ENCODE data around the gene IFFO2.

The IFFO2 gene

GRCh38 chr1:18920931-18921330 is 35.5 kb downstream of the IFFO2 start:
- Histone ChIP-seq H3K27ac (ENCODE audit: insufficient read depth, low read depth, low read length, poor library complexity, severe bottlenecking) (no peak overlapping the region), H3K9me3 (ENCODE audit: control insufficient read depth, low read length) (no peaks in the 10 kb centered on the region), H3K36me3 (ENCODE audit: control insufficient read depth, insufficient read depth, low read length) (no peaks in the 10 kb centered on the region), H3K4me1 (ENCODE audit: control insufficient read depth, insufficient read depth, low read length) (peaks cover 11% of the 10 kb centered on the region), H3K4me3 (ENCODE audit: insufficient read depth, low read depth, low read length) (no peak overlapping the region), H3K27me3 (ENCODE audit: control insufficient read depth, insufficient read depth, low read length, poor library complexity, severe bottlenecking) (no peaks in the 10 kb centered on the region)
- WGBS, 2 experiments = 95 to 97% methylated on average over 7 of the region's 7 CpGs

- WGBS, 2 experiments = 95% methylated on average over 12 of the region's 12 CpGs
- Histone ChIP-seq H3K4me1 (ENCODE audit: control insufficient read depth, insufficient read depth, low read length) (peaks cover 11% of the 10 kb centered on the region), H3K4me3 (ENCODE audit: insufficient read depth, low read depth, low read length) (no peak overlapping the region), H3K9me3 (ENCODE audit: control insufficient read depth, low read length) (no peaks in the 10 kb centered on the region), H3K27ac (ENCODE audit: insufficient read depth, low read depth, low read length, poor library complexity, severe bottlenecking) (no peak overlapping the region), H3K27me3 (ENCODE audit: control insufficient read depth, insufficient read depth, low read length, poor library complexity, severe bottlenecking) (no peaks in the 10 kb centered on the region), H3K36me3 (ENCODE audit: control insufficient read depth, insufficient read depth, low read length) (no peaks in the 10 kb centered on the region)
Measured at GRCh38 chr1:18919956-18920355, 36.5 kb downstream of the IFFO2 start.

GRCh38 chr1:18919197-18919905 is 37.1 kb downstream of the IFFO2 start:
- no peak overlapping the region for H3K27ac ChIP-seq (ENCODE audit: insufficient read depth, low read depth, low read length, poor library complexity, severe bottlenecking)
- peaks cover 11% of the 10 kb centered on the region for H3K4me1 ChIP-seq (ENCODE audit: control insufficient read depth, insufficient read depth, low read length)
- H3K9me3 ChIP-seq (ENCODE audit: control insufficient read depth, low read length) = no peaks in the 10 kb centered on the region
- no peaks in the 10 kb centered on the region for H3K27me3 ChIP-seq (ENCODE audit: control insufficient read depth, insufficient read depth, low read length, poor library complexity, severe bottlenecking)
- H3K36me3 ChIP-seq (ENCODE audit: control insufficient read depth, insufficient read depth, low read length) = no peaks in the 10 kb centered on the region
- no peak overlapping the region for H3K4me3 ChIP-seq (ENCODE audit: insufficient read depth, low read depth, low read length)
- WGBS, 2 experiments = 92% methylated on average over 29 to 31 of the region's 31 CpGs

- Histone ChIP-seq H3K4me3 (ENCODE audit: insufficient read depth, low read depth, low read length) (no peak overlapping the region), H3K27me3 (ENCODE audit: control insufficient read depth, insufficient read depth, low read length, poor library complexity, severe bottlenecking) (no peaks in the 10 kb centered on the region), H3K27ac (ENCODE audit: insufficient read depth, low read depth, low read length, poor library complexity, severe bottlenecking) (no peak overlapping the region), H3K4me1 (ENCODE audit: control insufficient read depth, insufficient read depth, low read length) (peaks cover 11% of the 10 kb centered on the region), H3K36me3 (ENCODE audit: control insufficient read depth, insufficient read depth, low read length) (no peaks in the 10 kb centered on the region), H3K9me3 (ENCODE audit: control insufficient read depth, low read length) (no peaks in the 10 kb centered on the region)
- WGBS, 2 experiments = 94% methylated on average over 14 of the region's 14 CpGs
Measured at GRCh38 chr1:18918417-18918816, 38.1 kb downstream of the IFFO2 start.

GRCh38 chr1:18917071-18917799 is 39.2 kb downstream of the IFFO2 start:
- Histone ChIP-seq H3K4me3 (ENCODE audit: insufficient read depth, low read depth, low read length) (no peak overlapping the region), H3K27ac (ENCODE audit: insufficient read depth, low read depth, low read length, poor library complexity, severe bottlenecking) (no peak overlapping the region), H3K9me3 (ENCODE audit: control insufficient read depth, low read length) (no peaks in the 10 kb centered on the region), H3K36me3 (ENCODE audit: control insufficient read depth, insufficient read depth, low read length) (no peaks in the 10 kb centered on the region), H3K4me1 (ENCODE audit: control insufficient read depth, insufficient read depth, low read length) (peaks cover 4% of the 10 kb centered on the region), H3K27me3 (ENCODE audit: control insufficient read depth, insufficient read depth, low read length, poor library complexity, severe bottlenecking) (no peaks in the 10 kb centered on the region)
- 87 to 88% methylated on average over 30 of the region's 30 CpGs for WGBS, 2 experiments

- no peaks in the 10 kb centered on the region for H3K36me3 ChIP-seq (ENCODE audit: control insufficient read depth, insufficient read depth, low read length)
- no peaks in the 10 kb centered on the region for H3K4me1 ChIP-seq (ENCODE audit: control insufficient read depth, insufficient read depth, low read length)
- no peak overlapping the region for H3K27ac ChIP-seq (ENCODE audit: insufficient read depth, low read depth, low read length, poor library complexity, severe bottlenecking)
- H3K4me3 ChIP-seq (ENCODE audit: insufficient read depth, low read depth, low read length) = no peak overlapping the region
- H3K27me3 ChIP-seq (ENCODE audit: control insufficient read depth, insufficient read depth, low read length, poor library complexity, severe bottlenecking) = no peaks in the 10 kb centered on the region
- WGBS, 2 experiments = 89 to 94% methylated on average over 7 of the region's 7 CpGs
- H3K9me3 ChIP-seq (ENCODE audit: control insufficient read depth, low read length) = no peaks in the 10 kb centered on the region
Measured at GRCh38 chr1:18915341-18915740, 41.1 kb downstream of the IFFO2 start.

GRCh38 chr1:18913065-18913835 is 43.2 kb downstream of the IFFO2 start:
- Histone ChIP-seq H3K36me3 (ENCODE audit: control insufficient read depth, insufficient read depth, low read length) (no peaks in the 10 kb centered on the region), H3K27me3 (ENCODE audit: control insufficient read depth, insufficient read depth, low read length, poor library complexity, severe bottlenecking) (no peaks in the 10 kb centered on the region), H3K27ac (ENCODE audit: insufficient read depth, low read depth, low read length, poor library complexity, severe bottlenecking) (no peak overlapping the region), H3K4me1 (ENCODE audit: control insufficient read depth, insufficient read depth, low read length) (no peaks in the 10 kb centered on the region), H3K4me3 (ENCODE audit: insufficient read depth, low read depth, low read length) (no peak overlapping the region), H3K9me3 (ENCODE audit: control insufficient read depth, low read length) (no peaks in the 10 kb centered on the region)
- 43 to 46% methylated on average over 22 of the region's 22 CpGs for WGBS, 2 experiments

- WGBS, 2 experiments = 92 to 93% methylated on average over 3 of the region's 3 CpGs
- H3K4me1 ChIP-seq (ENCODE audit: control insufficient read depth, insufficient read depth, low read length) = peaks cover 7% of the 10 kb centered on the region
- H3K9me3 ChIP-seq (ENCODE audit: control insufficient read depth, low read length) = no peaks in the 10 kb centered on the region
- no peaks in the 10 kb centered on the region for H3K27me3 ChIP-seq (ENCODE audit: control insufficient read depth, insufficient read depth, low read length, poor library complexity, severe bottlenecking)
- H3K36me3 ChIP-seq (ENCODE audit: control insufficient read depth, insufficient read depth, low read length) = no peaks in the 10 kb centered on the region
- no peak overlapping the region for H3K4me3 ChIP-seq (ENCODE audit: insufficient read depth, low read depth, low read length)
- H3K27ac ChIP-seq (ENCODE audit: insufficient read depth, low read depth, low read length, poor library complexity, severe bottlenecking) = no peak overlapping the region
Measured at GRCh38 chr1:18912550-18912949, 43.9 kb downstream of the IFFO2 start.

GRCh38 chr1:18908911-18909771 is 47.3 kb downstream of the IFFO2 start:
- 93% methylated on average over 17 of the region's 17 CpGs for WGBS, 2 experiments
- no peaks in the 10 kb centered on the region for H3K9me3 ChIP-seq (ENCODE audit: control insufficient read depth, low read length)
- no peak overlapping the region for H3K4me3 ChIP-seq (ENCODE audit: insufficient read depth, low read depth, low read length)
- H3K36me3 ChIP-seq (ENCODE audit: control insufficient read depth, insufficient read depth, low read length) = no peaks in the 10 kb centered on the region
- peaks cover 10% of the 10 kb centered on the region for H3K4me1 ChIP-seq (ENCODE audit: control insufficient read depth, insufficient read depth, low read length)
- no peak overlapping the region for H3K27ac ChIP-seq (ENCODE audit: insufficient read depth, low read depth, low read length, poor library complexity, severe bottlenecking)
- H3K27me3 ChIP-seq (ENCODE audit: control insufficient read depth, insufficient read depth, low read length, poor library complexity, severe bottlenecking) = no peaks in the 10 kb centered on the region

Data from ectodermal cell (in vitro differentiated cells).